ENCODE data around the gene GABBR2.

- no peak for TF ChIP-seq REST (IDR thresholded peaks at IDR 0.05; ENCODE audit: low read depth)
- no peak for TF ChIP-seq RAD21 (IDR thresholded peaks at IDR 0.05; ENCODE audit: low read depth)
- TF ChIP-seq MAX (IDR thresholded peaks at IDR 0.05): no peak
- no peak for TF ChIP-seq FOXM1 (IDR thresholded peaks at IDR 0.05; ENCODE audit: borderline replicate concordance, low read depth)
- no peak for TF ChIP-seq EP300 (IDR thresholded peaks at IDR 0.05; ENCODE audit: borderline replicate concordance)
- TF ChIP-seq CREB1 (IDR thresholded peaks at IDR 0.05; ENCODE audit: low read depth): no peak
- TF ChIP-seq ZBTB7A (IDR thresholded peaks at IDR 0.05; ENCODE audit: low read depth): no peak
- TF ChIP-seq YY1 (IDR thresholded peaks at IDR 0.05; ENCODE audit: low read depth): no peak
- TF ChIP-seq TEAD4 (IDR thresholded peaks at IDR 0.05): no peak
- TF ChIP-seq TAF1 (IDR thresholded peaks at IDR 0.05; ENCODE audit: low read depth): no peak
- TF ChIP-seq CEBPB (IDR thresholded peaks at IDR 0.05): no peak
Measured at GRCh38 chr9:98568234-98568908, 140.4 kb downstream of the GABBR2 start.
